Retina (tissue), 1 donor: Measurements from ENCODE around the gene CD99L2.

Experiments used
- DNase-seq: peaks from one replicate; pipeline ENCODE4 v3.0.0-alpha.2; 2016

The CD99L2 gene

GRCh38 chrX:150775569-150776350 lies 122.7 kb downstream of the CD99L2 start:
- no peak for DNase-seq

GRCh38 chrX:150774798-150775568 lies 123.5 kb downstream of the CD99L2 start:
- no peak for DNase-seq

DNA sequence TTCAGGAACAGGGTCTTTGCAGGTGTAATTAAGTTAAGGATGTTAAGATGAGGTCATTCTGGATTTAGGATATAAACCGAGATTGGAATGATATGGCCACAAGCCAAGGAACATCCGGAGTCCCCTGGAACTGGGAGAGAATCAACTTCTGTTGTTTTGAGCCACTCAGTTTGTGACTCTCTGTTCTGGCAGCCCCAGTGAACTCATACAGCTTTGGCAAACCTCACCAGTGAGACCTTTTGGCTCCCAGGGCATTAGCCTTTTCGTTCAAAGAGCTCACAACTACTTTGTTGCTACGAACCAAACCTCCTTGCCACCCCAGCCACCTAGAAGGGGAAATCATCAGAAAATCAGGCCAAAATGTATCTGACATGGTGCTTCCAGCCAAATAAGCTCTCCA lies 124.8 kb downstream of the CD99L2 start:
- no peak for DNase-seq

DNA sequence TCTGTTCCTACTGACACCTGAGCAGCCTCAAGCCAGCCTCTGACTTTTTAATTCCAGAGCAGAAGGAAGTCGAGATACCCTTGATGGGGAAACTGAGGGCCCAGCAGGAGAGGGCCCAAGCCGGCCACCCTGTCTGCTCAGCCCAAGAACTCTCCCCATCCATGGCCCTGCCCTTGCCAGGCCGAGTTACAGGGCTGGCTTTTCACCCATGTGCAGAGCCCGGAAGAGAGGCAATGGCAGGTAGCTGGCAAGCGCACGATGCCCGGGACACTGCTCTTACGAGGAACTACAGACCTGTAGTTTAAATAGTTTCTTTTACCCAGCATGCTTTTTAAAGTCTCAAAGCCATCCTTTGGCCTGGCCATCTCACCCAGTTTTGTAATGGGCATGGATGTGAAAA lies 125.4 kb downstream of the CD99L2 start:
- no peak for DNase-seq

DNA sequence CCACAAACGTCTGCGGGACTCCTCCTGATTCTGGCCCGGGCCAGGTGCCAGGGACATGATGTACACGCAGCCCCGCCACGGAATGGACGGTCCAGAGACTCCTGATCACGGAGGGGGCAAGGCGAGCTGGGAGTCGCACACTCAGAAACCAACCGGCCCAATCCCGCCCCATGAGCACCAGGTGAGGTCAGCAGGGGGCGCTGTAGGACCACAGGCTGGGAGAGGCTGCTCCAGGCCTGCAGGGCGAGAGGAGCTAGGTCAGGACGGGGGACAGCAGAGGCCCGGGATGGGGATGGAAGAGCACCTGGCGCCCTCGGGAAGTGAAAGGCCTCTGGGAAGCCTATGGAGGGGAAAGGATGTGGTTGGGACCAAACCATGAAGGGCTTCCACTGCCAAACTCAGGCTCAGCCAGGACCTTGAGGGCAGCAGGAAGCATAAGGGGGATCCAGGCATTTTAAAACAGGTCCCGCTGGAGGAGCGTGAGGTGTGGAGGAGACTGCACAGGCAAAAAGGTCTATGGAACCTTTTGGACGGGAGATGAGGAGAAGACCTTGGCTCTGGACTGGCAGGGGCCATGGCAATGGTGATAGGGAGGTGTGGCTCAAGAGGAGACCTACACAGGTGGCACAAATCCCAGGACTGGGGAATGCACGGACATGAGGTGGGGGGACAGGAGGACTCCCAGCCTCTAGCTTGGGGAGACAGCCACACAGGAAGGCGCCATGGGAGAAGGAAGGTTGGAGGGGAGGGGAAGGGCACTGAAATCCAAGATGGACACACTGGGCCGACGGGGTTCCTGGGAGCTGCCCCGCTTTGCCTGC lies 126.1 kb downstream of the CD99L2 start:
- DNase-seq, result peak; percentile 79

DNA sequence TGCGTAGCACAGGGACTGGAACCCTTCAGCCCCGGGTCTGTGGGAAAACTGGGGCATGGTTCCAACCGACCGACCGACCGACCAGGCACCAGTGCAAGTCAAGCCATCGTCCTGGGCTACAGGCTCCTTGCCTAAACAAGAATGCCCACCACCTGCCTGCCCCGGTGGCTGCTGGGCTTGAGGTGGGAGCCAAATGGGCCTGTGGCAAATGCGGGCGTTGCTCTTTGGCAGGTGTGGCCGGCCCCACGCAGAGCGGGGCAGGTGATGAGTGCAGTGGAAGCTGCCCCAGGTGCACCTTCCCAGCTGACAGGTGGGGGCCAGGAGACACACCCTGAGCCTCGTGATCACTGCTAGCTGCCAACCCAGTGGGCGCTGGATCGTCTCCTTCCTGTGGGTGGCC lies 127.4 kb downstream of the CD99L2 start:
- no peak for DNase-seq

GRCh38 chrX:150770623-150771022 lies 127.8 kb downstream of the CD99L2 start:
- no peak for DNase-seq

- DNase-seq, result no peak
These were observed 129.1 kb downstream of the CD99L2 start for GRCh38 chrX:150769408-150769807.

- no peak for DNase-seq
These were observed 129.8 kb downstream of the CD99L2 start for GRCh38 chrX:150768580-150769190.

DNA sequence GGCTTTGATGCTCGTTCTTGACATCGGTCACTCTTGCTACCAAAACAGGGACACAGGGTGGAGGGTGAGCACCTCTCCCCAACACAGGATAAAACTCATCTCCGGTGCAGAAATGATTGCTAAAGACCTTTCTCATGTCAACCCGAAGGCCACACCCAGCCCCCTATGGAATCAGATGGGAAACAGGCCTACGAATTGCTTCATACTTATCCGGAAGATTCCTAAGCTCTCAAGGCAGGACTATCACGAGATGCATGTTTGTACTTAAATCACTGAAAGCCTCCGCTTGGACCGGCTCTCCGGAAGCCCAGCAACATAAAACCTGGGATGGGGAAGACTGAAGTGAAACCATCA lies 130.4 kb downstream of the CD99L2 start:
- no peak for DNase-seq

- DNase-seq, result no peak
These were observed 130.9 kb downstream of the CD99L2 start for GRCh38 chrX:150767475-150768131.

DNA sequence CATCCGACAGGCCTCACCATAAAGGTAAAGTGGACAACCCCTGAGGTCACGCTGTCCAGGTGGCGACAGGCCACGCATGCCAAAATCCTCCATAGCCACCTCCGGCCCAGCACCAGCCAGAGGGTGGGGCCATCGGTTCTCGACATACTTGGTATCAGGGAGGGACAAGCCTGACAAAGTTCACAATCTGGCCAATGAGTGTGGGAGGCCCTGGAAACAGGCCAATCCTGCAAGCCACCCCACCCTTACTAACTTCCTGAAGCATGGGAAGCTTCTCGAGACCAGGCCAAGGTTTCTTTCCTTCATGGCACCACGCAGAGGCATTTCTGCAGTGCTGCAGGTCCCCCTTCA lies 131.4 kb downstream of the CD99L2 start:
- no peak for DNase-seq

DNA sequence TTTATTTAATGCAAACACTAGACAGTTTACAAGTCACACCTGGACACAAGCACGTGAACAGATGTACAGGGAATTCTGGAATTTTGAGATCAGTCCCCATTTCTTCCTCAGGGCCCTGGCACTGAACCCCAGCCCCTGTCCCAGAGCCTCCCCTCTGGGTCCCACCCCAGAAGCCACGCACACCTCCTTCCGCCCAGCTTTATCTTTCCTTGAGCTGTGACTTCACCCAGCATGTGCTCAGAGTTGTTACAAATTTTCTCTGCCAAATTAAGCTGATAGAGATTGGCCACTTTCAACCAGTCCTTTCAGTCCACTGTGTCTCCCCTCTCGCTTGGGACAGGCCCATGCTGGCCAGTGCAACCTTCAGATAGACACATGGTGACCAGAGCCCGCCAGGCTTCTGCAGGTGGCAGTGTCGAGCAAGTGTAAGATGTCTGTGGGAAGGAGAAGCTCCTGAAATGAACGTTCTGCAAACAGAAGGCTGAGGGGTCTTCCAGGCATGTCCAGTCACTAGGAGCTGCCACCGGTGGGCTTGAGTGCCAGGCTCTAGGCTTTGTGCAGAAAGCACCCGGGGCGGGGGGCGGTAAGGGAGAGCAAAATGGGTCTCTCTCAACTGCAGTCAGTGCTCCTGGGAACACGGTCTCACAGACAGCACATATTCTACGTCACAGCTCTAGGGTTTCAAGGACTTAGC lies 132.0 kb downstream of the CD99L2 start:
- no peak for DNase-seq

DNA sequence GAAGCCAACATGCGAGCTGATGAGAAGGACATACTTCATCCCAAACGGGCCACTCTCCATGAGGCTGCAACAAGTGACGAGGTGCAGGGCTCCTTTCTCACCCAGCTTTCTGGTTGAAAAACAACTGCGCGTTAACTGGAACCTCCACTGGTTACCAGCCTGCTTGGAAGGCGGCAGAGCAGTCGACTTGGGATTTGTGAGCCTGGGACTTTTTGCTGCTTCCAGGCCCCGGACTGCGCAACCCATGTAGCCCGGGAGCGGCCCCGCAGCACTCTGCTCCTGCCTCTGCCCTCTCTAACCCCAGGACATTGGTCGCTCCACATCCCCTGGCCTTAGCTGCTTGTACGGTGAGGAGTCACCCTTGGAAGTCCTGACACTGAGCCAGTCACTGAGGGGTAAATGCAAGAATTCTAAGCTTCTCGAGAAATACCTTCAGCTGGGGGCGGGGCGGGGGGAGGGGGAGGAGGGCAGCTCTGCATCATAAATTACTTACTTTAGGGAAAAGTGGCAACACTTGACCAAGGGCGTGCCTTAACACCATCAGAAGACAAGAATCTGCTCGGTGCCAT lies 132.6 kb downstream of the CD99L2 start:
- DNase-seq, result no peak

DNA sequence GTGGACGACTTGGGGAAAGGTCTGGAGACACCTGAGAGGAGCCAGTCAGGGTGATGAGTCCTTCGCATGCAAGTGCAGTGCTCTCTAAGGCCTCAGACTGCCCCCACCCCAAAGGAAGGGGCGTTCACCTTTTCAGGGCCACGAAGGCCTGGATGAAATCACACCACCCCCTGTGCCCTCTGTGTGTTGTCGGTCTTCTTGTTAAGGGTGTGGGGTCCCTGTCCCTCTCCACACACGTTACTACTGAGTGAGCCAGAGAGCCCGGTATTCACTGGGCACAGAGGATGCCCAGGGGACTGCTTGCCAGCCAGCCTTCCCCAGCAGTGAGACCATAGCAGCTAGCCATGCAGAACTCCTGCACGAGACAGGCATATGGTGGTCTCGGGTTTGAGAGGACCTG lies 133.2 kb downstream of the CD99L2 start:
- no peak for DNase-seq

- DNase-seq, result no peak
These were observed 134.7 kb downstream of the CD99L2 start for GRCh38 chrX:150763810-150764209.

GRCh38 chrX:150763303-150763797 lies 135.1 kb downstream of the CD99L2 start:
- no peak for DNase-seq

DNA sequence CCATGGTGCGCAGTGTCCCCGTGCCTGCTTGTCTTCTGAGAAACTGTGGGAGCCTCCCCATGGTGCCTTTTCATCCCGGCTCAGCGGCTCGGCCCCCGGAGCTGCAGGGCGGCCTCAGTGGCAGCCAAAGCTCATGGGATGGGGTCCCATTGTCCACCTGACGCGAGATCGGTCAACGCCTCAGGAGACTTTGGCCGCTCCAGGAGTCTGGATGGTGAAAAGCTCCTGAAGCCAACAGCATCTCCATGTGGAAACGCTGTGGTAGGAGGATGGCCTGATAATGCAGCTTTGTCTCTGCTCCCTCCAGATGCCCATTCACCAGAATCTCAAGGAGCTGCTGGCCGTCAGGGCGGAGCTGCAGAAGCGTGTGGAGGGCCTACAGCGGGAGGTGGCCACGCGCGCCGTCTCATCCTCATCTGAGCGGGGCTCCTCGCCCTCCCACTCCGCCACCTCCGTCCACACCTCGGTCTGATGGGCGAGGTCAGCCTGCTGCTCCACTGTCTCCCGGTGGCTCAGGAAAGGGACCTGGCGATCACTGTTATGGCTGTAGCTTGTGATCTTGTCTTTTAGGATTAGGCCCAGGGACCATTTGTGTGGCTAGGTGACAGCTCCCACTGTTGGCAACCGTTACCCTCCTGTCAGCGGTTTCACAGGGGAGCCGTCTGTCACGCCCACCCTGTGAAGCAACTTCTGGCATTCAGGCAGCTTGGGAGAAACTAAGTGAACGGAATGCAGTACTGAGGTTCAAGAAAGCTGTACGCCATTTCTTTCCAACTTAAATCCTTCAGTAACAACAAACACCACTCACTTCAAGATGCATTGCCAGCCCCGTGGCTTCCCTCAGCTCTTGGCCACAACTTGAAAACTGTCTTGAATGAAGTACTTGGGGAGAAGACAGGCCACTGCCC lies 136.0 kb downstream of the CD99L2 start:
- no peak for DNase-seq

GRCh38 chrX:150761819-150762216 lies 136.7 kb downstream of the CD99L2 start:
- no peak for DNase-seq

- no peak for DNase-seq
These were observed 137.2 kb downstream of the CD99L2 start for GRCh38 chrX:150761176-150761818.
